ENCODE results near the gene POFUT1.
"Not testable (repeated sequence)": the region's sequence is repeated elsewhere in the genome, so short reads cannot be mapped to it uniquely, and the experiment has no call there.

POFUT1 gene

DNA sequence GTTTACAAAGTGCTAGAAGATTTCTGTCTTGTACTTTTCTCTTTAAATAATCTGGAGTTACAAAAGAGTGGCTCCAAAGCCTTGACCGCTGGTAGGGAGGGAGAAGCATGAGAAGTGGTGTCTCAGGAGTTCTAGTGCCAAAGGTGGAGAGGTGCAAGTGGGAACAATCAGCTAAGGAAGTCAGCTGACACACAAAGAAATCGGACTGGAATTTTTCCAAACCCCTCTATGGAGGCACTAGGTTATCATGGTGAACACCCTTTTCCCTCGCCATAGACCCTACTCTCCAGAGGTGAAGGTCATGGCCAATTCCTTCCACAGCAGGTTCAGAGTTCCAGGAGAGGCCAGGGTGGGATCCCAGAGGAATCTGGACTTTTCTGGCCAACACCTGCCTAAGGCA lies 15.0 kb upstream of the POFUT1 start:
- no peaks in the 10 kb centered on the region for H3K4me1 ChIP-seq (ENCODE audit: control insufficient read depth, insufficient read depth, low read length)
- peaks cover 0 to 70% of the 10 kb centered on the region in 2 experiments; a peak in 1 of 3 replicates for H3K36me3 ChIP-seq (ENCODE audit: control insufficient read depth in 2 of 2, insufficient read depth in 1 of 2, low read length in 2 of 2)
- no peak overlapping the region for H3K4me3 ChIP-seq (ENCODE audit: low read depth, low read length)
- ChIA-PET CTCF (no interaction called here), POLR2A (no interaction called here)
- no peak overlapping the region for H3K27ac ChIP-seq (ENCODE audit: extremely low read depth, low read depth, low read length)
- TF ChIP-seq ZNF404 (tag by site-specific recombination; IDR thresholded peaks at IDR 0.05) (no peak), ZFHX2 (tag by site-specific recombination; conservative IDR thresholded peaks at IDR 0.05) (no peak), ZSCAN30 (tag by site-specific recombination; IDR thresholded peaks at IDR 0.05) (no peak), GLI2 (tag by site-specific recombination; IDR thresholded peaks at IDR 0.05; ENCODE audit: borderline replicate concordance, low read depth) (no peak), ZNF184 (tag by site-specific recombination; IDR thresholded peaks at IDR 0.05) (no peak), ZNF600 (tag by site-specific recombination; IDR thresholded peaks at IDR 0.05) (no peak), ZNF146 (tag by site-specific recombination; IDR thresholded peaks at IDR 0.05) (no peak), ZNF670 (tag by site-specific recombination; IDR thresholded peaks at IDR 0.05; ENCODE audit: low read depth) (no peak), ZNF239 (tag by site-specific recombination; IDR thresholded peaks at IDR 0.05) (no peak), ZNF2 (tag by site-specific recombination; IDR thresholded peaks at IDR 0.05) (no peak), ZNF354C (tag by site-specific recombination; IDR thresholded peaks at IDR 0.05; ENCODE audit: borderline replicate concordance, low read depth) (no peak)
- TF ChIP-seq, protein P1, sequence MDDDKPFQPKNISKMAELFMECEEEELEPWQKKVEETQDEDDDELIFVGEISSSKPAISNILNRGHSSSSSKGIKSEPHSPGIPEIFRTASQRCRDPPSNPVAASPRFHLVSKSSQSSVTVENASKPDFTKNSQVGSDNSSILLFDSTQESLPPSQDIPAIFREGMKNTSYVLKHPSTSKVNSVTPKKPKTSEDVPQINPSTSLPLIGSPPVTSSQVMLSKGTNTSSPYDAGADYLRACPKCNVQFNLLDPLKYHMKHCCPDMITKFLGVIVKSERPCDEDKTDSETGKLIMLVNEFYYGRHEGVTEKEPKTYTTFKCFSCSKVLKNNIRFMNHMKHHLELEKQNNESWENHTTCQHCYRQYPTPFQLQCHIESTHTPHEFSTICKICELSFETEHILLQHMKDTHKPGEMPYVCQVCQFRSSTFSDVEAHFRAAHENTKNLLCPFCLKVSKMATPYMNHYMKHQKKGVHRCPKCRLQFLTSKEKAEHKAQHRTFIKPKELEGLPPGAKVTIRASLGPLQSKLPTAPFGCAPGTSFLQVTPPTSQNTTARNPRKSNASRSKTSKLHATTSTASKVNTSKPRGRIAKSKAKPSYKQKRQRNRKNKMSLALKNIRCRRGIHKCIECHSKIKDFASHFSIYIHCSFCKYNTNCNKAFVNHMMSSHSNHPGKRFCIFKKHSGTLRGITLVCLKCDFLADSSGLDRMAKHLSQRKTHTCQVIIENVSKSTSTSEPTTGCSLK (tag by site-specific recombination; IDR thresholded peaks at IDR 0.05), result no peak
- TF ChIP-seq, protein P2, sequence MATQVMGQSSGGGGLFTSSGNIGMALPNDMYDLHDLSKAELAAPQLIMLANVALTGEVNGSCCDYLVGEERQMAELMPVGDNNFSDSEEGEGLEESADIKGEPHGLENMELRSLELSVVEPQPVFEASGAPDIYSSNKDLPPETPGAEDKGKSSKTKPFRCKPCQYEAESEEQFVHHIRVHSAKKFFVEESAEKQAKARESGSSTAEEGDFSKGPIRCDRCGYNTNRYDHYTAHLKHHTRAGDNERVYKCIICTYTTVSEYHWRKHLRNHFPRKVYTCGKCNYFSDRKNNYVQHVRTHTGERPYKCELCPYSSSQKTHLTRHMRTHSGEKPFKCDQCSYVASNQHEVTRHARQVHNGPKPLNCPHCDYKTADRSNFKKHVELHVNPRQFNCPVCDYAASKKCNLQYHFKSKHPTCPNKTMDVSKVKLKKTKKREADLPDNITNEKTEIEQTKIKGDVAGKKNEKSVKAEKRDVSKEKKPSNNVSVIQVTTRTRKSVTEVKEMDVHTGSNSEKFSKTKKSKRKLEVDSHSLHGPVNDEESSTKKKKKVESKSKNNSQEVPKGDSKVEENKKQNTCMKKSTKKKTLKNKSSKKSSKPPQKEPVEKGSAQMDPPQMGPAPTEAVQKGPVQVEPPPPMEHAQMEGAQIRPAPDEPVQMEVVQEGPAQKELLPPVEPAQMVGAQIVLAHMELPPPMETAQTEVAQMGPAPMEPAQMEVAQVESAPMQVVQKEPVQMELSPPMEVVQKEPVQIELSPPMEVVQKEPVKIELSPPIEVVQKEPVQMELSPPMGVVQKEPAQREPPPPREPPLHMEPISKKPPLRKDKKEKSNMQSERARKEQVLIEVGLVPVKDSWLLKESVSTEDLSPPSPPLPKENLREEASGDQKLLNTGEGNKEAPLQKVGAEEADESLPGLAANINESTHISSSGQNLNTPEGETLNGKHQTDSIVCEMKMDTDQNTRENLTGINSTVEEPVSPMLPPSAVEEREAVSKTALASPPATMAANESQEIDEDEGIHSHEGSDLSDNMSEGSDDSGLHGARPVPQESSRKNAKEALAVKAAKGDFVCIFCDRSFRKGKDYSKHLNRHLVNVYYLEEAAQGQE (tag by site-specific recombination; IDR thresholded peaks at IDR 0.05), result no peak
- TF ChIP-seq, protein P3, sequence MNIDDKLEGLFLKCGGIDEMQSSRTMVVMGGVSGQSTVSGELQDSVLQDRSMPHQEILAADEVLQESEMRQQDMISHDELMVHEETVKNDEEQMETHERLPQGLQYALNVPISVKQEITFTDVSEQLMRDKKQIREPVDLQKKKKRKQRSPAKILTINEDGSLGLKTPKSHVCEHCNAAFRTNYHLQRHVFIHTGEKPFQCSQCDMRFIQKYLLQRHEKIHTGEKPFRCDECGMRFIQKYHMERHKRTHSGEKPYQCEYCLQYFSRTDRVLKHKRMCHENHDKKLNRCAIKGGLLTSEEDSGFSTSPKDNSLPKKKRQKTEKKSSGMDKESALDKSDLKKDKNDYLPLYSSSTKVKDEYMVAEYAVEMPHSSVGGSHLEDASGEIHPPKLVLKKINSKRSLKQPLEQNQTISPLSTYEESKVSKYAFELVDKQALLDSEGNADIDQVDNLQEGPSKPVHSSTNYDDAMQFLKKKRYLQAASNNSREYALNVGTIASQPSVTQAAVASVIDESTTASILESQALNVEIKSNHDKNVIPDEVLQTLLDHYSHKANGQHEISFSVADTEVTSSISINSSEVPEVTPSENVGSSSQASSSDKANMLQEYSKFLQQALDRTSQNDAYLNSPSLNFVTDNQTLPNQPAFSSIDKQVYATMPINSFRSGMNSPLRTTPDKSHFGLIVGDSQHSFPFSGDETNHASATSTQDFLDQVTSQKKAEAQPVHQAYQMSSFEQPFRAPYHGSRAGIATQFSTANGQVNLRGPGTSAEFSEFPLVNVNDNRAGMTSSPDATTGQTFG (tag by site-specific recombination; IDR thresholded peaks at IDR 0.05; ENCODE audit: borderline replicate concordance), result no peak
- TF ChIP-seq, protein P4, sequence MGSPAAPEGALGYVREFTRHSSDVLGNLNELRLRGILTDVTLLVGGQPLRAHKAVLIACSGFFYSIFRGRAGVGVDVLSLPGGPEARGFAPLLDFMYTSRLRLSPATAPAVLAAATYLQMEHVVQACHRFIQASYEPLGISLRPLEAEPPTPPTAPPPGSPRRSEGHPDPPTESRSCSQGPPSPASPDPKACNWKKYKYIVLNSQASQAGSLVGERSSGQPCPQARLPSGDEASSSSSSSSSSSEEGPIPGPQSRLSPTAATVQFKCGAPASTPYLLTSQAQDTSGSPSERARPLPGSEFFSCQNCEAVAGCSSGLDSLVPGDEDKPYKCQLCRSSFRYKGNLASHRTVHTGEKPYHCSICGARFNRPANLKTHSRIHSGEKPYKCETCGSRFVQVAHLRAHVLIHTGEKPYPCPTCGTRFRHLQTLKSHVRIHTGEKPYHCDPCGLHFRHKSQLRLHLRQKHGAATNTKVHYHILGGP (tag by site-specific recombination; IDR thresholded peaks at IDR 0.05), result no peak
- no peaks in the 10 kb centered on the region for H3K9me3 ChIP-seq (ENCODE audit: control insufficient read depth, insufficient read depth, low read depth, low read length)

DNA sequence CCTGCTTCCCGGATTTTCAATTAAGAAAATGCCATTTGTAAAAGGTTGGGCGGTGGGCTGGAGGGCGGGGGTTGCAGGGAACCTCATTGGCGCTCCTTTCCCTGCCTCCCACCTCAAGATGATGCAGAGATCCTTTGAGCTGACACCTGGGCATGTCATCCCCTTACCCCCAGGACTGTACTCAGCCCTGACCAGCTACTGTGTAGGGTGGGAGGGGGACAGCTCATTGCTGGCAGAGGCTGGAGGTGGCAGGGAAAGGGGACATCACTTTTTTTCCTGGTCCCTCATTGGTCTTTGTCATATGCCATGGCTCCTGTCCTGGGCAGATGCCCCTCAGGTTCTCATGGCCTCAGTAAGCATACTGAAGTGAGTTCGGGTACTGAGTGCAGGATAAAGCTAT lies 14.3 kb upstream of the POFUT1 start:
- H3K27ac ChIP-seq (ENCODE audit: extremely low read depth, low read depth, low read length); H3K4me1 ChIP-seq (ENCODE audit: control insufficient read depth, insufficient read depth, low read length); H3K4me3 ChIP-seq (ENCODE audit: low read depth, low read length); CTCF ChIA-PET; POLR2A ChIA-PET; H3K9me3 ChIP-seq (ENCODE audit: control insufficient read depth, insufficient read depth, low read depth, low read length): not testable (repeated sequence)
- peaks cover 3 to 77% of the 10 kb centered on the region in 2 experiments for H3K36me3 ChIP-seq (ENCODE audit: control insufficient read depth in 2 of 2, insufficient read depth in 1 of 2, low read length in 2 of 2)
